HG03039 (cell line): Measurements from ENCODE around the gene MACROD1.
"Not testable (repeated sequence)": the region's sequence is repeated elsewhere in the genome, so short reads cannot be mapped to it uniquely, and the experiment has no call there.

ENCODE experiments used
- ATAC-seq: cut with Tn5 transposase; IDR thresholded peaks from one replicate; pipeline ENCODE4 v1.9.1; 2021; ENCODE audit warnings: mild to moderate bottlenecking, moderate library complexity; ENCODE audit not compliant: unreplicated experiment

Gene MACROD1

DNA sequence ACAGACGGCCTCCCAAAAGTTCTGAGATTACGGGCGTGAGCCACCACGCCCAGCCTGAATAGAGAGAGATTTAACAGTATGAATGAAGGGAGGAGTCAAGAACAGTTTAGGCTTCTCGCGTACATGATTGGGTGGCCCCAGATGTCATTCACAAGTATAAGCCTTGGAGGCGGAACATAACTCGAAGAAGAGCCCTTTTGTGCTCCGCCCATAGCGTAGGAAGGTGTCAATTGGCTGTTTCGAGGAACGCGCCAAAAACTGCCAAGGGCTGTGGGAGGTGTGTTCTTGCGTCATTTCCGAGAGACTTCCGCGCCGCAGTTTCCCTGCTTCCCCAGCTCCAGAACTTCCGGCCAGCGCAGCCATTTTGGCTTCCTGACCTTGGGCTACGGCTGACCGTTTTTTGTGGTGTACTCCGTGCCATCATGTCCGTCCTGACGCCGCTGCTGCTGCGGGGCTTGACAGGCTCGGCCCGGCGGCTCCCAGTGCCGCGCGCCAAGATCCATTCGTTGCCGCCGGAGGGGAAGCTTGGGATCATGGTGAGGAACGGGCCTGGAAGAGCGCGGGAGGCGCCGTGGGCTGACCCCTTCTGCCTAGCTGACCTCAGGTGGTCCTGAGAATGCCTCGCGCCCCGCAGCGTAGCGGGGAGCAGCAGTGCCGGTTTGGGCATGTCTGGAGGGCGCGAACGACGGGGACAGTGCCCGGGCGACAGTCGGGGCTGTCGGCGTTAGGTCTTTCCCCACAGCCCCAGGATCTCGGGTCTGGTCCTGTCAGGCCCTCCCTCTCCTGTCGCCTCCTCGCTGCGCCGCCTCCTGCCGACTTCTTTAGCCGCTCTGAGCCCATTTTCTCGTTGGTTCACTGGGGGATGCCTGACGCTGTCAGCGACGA lies 191.4 kb downstream of the MACROD1 start, which contains the start of gene COX8A:
COX8A (plus strand) TSS at position 362 of the 885 bp plus-strand sequence; CDS start at position 423, 61 bp downstream.
- peak; percentile 87 for ATAC-seq

DNA sequence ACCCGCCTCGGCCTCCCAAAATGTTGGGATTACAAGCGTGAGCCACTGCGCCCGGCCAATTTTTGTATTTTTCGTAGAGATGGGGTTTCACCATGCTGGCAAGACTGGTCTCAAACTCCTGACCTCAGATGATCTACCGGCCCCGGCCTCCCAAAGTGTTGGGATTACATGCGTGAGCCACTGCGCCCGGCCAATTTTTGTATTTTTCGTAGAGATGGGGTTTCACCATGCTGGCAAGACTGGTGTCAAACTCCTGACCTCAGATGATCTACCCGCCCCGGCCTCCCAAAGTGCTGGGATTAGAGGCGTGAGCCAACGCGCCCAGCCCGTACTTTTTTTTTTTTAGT lies 192.0 kb downstream of the MACROD1 start:
- not testable (repeated sequence) for ATAC-seq

DNA sequence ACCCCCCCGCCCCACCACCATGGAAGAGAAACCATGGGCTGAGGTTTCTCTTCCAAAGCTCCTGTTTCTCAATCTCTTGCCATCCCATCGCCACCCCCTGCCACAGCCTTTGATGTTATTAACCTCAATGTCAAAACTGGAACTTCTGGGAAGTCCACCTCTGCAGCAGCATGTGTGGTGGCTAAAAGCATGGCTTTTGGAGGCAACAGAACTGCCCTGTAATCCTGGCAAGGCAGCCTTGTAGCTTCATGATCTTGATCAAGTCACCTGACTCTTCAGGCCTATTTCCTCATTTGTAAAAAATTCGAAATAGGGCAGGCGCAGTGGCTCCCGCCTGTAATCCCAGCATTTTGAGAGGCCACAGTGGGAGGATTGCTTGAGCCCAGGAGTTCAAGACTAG lies 195.0 kb downstream of the MACROD1 start:
- ATAC-seq, result no peak

DNA sequence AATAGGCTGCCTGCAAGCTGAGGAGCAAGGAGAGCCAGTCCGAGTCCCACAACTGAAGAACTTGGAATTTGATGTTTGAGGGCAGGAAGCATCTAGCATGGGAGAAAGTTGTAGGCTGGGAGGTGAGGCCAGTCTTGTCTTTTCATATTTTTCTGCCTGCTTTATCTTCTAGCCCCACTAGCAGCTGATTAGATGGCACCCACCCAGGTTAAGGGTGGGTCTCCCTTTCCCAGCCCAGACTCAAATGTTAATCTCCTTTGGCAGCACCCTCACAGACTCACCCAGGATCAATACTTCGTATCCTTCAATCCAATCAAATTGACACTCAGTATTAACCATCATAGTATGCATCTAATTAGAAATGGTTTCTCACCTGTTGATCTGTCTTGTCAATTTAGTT lies 196.5 kb downstream of the MACROD1 start:
- ATAC-seq, result no peak

DNA sequence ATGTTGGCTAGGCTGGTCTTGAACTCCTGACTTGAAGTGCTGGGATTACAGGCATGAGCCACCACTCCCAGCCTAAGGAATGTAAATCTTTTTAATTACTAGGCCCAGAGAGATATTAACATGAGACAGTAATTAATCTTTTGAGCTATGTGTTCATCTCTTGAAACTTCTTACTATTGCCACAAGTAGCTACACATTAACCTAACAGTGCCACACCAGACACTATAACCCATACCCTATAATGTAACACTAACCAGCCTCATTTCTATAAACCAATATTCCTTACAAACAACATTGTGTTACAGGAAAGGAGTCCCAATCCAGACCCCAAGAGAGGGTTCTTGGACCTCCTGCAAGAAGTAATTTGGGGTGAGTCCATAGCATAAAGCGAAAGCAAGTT lies 199.5 kb downstream of the MACROD1 start:
- ATAC-seq, result no peak

DNA sequence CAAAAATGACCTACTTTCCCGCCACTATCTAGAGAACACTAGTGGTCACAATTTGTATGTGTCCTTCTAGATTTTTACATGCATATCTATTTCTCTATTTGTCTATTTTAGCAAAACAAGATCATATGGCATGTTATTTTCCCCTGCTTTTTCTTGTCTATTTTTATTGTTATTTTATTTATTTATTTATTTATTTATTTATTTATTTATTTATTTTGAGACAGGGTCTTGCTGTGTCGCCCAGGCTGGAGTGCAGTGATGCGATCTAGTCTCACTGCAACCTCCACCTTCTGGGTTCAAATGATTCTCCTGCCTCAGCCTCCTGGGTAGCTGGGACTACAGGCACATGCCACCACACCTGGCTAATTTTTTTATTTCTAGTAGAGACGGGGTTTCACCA lies 202.0 kb downstream of the MACROD1 start:
- ATAC-seq, result not testable (repeated sequence)

DNA sequence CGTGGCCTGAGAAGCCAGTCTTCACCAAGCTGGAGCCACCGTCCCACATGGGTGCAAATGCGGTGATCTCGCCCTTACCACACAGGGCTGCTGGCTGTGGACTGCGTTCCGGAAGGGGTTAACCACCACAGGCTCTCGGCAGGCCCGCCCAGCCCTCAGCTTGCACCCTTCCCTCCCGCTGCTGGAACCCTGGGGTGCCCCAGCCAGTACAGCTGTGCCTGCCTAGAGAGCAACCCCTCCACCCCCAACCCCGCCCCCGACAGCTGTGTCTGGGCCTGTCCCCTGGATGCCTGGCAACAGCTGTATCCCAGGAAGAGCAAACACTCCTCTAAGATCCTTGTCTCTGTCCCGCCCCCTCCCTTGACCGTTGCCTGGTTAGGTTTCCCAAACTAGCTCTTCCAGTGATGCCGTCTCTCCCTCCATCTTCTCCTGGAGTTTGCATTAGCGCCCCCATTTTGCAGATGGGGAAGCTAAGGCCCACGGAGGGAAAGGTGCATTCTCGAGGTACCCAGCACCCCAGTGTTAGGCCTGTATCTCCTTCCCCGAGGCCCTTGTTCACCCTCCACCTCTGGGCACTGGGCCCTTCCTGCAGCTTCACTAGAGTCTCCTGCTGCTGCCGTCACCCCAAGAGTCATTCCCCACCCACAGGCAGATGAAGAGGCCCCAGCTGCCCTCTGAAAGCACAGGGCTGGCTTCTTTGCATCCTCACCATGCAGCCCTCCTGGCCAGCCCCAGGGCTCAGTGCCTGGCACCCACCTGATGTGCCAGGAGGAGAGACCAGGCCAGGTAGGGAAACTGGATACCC lies 204.1 kb downstream of the MACROD1 start:
- ATAC-seq, result no peak

DNA sequence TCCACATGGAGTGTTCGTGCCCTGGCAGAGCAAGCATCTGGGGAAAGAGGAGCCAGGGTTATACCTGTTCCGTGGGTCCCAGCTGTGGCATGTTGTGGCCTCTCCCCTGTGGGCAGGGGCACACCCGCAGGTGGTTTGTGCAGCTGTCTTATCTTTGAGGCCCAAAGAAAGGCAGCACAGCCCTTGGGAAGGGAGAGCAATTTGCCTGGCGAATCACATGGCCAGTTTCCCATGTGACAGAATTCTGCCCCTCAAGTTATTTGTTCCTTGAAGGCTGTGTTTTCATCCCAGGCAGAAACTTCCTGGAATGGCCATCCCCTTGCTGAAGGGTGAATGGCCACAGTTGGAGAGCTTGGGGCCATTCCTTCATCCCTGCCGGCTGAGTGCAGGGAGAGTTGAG lies 207.9 kb downstream of the MACROD1 start:
- no peak for ATAC-seq

DNA sequence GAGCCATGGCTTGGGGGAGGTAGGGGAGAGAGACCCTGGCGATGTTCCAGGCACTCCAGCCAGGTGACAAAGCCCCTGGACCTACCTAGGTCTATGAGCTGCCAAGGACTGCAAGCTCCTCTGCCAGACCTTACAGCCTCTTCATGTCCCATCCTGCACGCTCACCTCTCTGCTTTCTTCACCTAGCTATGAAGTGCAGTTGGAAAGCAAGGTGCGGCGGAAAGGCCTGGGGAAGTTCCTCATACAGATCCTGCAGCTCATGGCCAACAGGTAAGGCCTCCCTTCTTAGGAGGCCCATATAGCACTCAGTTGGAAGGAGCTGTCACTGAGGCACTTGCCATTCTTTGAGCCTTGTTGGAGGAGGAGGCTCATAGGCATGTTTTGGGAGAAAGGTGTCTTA lies 213.3 kb downstream of the MACROD1 start:
- ATAC-seq, result no peak

DNA sequence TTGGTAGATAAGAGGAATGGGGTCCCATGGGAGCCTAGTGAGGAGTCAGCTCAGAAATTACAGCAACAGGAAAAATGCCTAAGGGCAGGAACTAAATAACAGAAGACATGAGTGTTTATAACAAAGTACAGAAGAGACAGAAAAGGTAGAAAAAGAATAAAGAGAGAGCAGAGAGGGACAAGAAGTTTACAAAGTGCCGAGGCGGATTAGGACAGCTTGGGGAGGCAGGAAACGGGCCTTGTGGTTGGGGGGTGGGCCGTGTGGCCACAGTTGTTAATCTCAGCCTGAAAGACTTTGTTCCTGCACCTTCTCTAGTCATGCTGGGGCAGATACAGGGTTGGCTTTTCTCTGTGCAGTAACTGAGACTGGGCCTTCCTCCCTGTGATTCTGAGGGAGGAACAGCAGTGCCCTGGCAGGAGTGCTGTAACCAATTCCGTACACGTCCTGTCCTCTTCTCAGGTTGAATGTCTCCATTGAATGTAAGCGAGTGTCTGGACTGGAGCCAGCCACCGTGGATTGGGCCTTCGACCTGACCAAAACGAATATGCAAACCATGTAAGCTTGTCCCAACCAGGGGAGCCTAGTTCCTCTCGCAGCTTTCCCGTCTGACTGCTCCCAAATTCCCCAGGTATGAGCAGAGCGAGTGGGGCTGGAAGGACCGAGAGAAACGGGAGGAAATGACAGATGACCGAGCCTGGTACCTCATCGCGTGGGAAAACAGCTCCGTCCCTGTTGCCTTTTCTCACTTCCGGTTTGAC lies 214.0 kb downstream of the MACROD1 start:
- no peak for ATAC-seq
